NT2/D1 (cell line): Measurements from ENCODE around the gene ZNF8.
A peak's percentile ranks its signal among the peaks of the same experiment; 100 is the strongest.

Experiments
- DNase-seq: peaks from one replicate; pipeline ENCODE4 v3.0.0-alpha.2; 2011; ENCODE audit warnings: low read depth, low spot score
- H3K27me3 ChIP-seq: 2 replicates; pipeline ENCODE4 v1.6.0; 2011; ENCODE audit warnings: mild to moderate bottlenecking; ENCODE audit not compliant: insufficient read length, insufficient read depth
- H3K36me3 ChIP-seq: 2 replicates; pipeline ENCODE4 v1.6.1; 2011; ENCODE audit warnings: mild to moderate bottlenecking, low read length, mixed read lengths; ENCODE audit not compliant: insufficient read depth, insufficient read length
- H3K4me1 ChIP-seq: 2 replicates; pipeline ENCODE4 v1.5.1; 2011; ENCODE audit not compliant: insufficient read depth, insufficient read length
- H3K4me3 ChIP-seq: 2 replicates; pipeline ENCODE4 v1.5.1; 2011; ENCODE audit warnings: low read depth; ENCODE audit not compliant: insufficient read length
- H3K9ac ChIP-seq: 2 replicates; pipeline ENCODE4 v1.6.0; 2011; ENCODE audit warnings: low read depth; ENCODE audit not compliant: insufficient read length
- H3K9me3 ChIP-seq: 2 replicates; pipeline ENCODE4 v1.5.1; 2011; ENCODE audit warnings: mild to moderate bottlenecking, low read length; ENCODE audit not compliant: insufficient read depth
- SUZ12 ChIP-seq: IDR thresholded peaks from 2 replicates; pipeline ENCODE4 v1.6.1; 2011; ENCODE audit not compliant: insufficient read length, insufficient read depth; ENCODE audit errors: extremely low read depth
- YY1 ChIP-seq: IDR thresholded peaks from 2 replicates; pipeline ENCODE4 v1.6.1; 2011; ENCODE audit not compliant: insufficient read length, insufficient read depth
- ZNF274 ChIP-seq: IDR thresholded peaks from 2 replicates; pipeline ENCODE4 v1.6.1; 2011; ENCODE audit warnings: mild to moderate bottlenecking, low read depth, low read length

The ZNF8 gene

GRCh38 chr19:58326914-58327726 lies 48.4 kb downstream of the ZNF8 start, which contains the start of gene ZSCAN22:
Gene ZSCAN22 (plus strand): TSS chr19:58326994. CDS start chr19:58334803, 7,809 bp downstream.
- Histone ChIP-seq H3K4me3 (peak within 1 kb of the TSS; percentile 96), H3K4me1 (no peaks in the 10 kb centered on the region), H3K9me3 (no peaks in the 10 kb centered on the region), H3K27me3 (no peaks in the 10 kb centered on the region), H3K36me3 (peaks cover 13% of the 10 kb centered on the region), H3K9ac (peak within 1 kb of the TSS; percentile 94)
- DNase-seq, result peak; percentile 86
- TF ChIP-seq YY1, result no peak
- TF ChIP-seq ZNF274, result no peak

GRCh38 chr19:58328999-58329398 lies 50.2 kb downstream of the ZNF8 start:
- H3K9me3 ChIP-seq, result no peaks in the 10 kb centered on the region
- H3K4me3 ChIP-seq, result no peak overlapping the region
- no peaks in the 10 kb centered on the region for H3K4me1 ChIP-seq
- H3K36me3 ChIP-seq, result peaks cover 5% of the 10 kb centered on the region
- no peak for TF ChIP-seq SUZ12
- DNase-seq, result peak; percentile 18
- H3K9ac ChIP-seq, result peak overlapping the region; percentile 23
- H3K27me3 ChIP-seq, result no peaks in the 10 kb centered on the region

- Histone ChIP-seq H3K27me3 (no peaks in the 10 kb centered on the region), H3K36me3 (peaks cover 10% of the 10 kb centered on the region), H3K9ac (no peak overlapping the region), H3K9me3 (no peaks in the 10 kb centered on the region), H3K4me3 (no peak overlapping the region), H3K4me1 (no peaks in the 10 kb centered on the region)
- DNase-seq, result no peak
- TF ChIP-seq SUZ12 (no peak), YY1 (no peak), ZNF274 (no peak)
Measured at GRCh38 chr19:58330458-58330857, 51.7 kb downstream of the ZNF8 start.

- no peak for TF ChIP-seq YY1
- TF ChIP-seq ZNF274, result no peak
- no peak for TF ChIP-seq SUZ12
- Histone ChIP-seq H3K9me3 (no peaks in the 10 kb centered on the region), H3K4me1 (no peaks in the 10 kb centered on the region), H3K9ac (no peak overlapping the region), H3K4me3 (no peak overlapping the region), H3K36me3 (peaks cover 26% of the 10 kb centered on the region), H3K27me3 (no peaks in the 10 kb centered on the region)
- no peak for DNase-seq
Measured at GRCh38 chr19:58332697-58333096, 53.9 kb downstream of the ZNF8 start.

- peaks cover 11% of the 10 kb centered on the region; the same call in 1 of the 2 replicates for H3K9me3 ChIP-seq
- H3K4me1 ChIP-seq, result no peaks in the 10 kb centered on the region
- no peak overlapping the region for H3K4me3 ChIP-seq
- H3K27me3 ChIP-seq, result no peaks in the 10 kb centered on the region
- H3K36me3 ChIP-seq, result peaks cover 47% of the 10 kb centered on the region
- TF ChIP-seq ZNF274, result no peak
- TF ChIP-seq YY1, result no peak
- TF ChIP-seq SUZ12, result no peak
- no peak for DNase-seq
- no peak overlapping the region for H3K9ac ChIP-seq
Measured at GRCh38 chr19:58334691-58335249, 56.0 kb downstream of the ZNF8 start.

- Histone ChIP-seq H3K9me3 (peaks cover 11% of the 10 kb centered on the region; the same call in 1 of the 2 replicates), H3K4me3 (no peak overlapping the region), H3K4me1 (no peaks in the 10 kb centered on the region), H3K9ac (no peak overlapping the region), H3K27me3 (no peaks in the 10 kb centered on the region), H3K36me3 (peaks cover 48% of the 10 kb centered on the region)
- TF ChIP-seq ZNF274 (no peak), YY1 (no peak), SUZ12 (no peak)
- no peak for DNase-seq
Measured at GRCh38 chr19:58335630-58336029, 56.9 kb downstream of the ZNF8 start.

GRCh38 chr19:58336216-58336615 lies 57.5 kb downstream of the ZNF8 start:
- Histone ChIP-seq H3K36me3 (peaks cover 53% of the 10 kb centered on the region), H3K27me3 (no peaks in the 10 kb centered on the region), H3K9me3 (peaks cover 11% of the 10 kb centered on the region; the same call in 1 of the 2 replicates), H3K9ac (no peak overlapping the region), H3K4me3 (no peak overlapping the region), H3K4me1 (no peaks in the 10 kb centered on the region)
- DNase-seq, result no peak
- TF ChIP-seq ZNF274, result no peak
- TF ChIP-seq SUZ12, result no peak
- no peak for TF ChIP-seq YY1
